Subcutaneous adipose tissue (tissue), 4 donors: ENCODE measurements around the gene ADAMTSL4. TPM values are rescaled to one million over a fixed set of nuclear protein-coding genes. Genes with fewer than 3 reads are reported as not detected.

Experiments
- CTCF ChIP-seq: fragments of 450-650 bp; IDR thresholded peaks from one replicate; pipeline ENCODE4 v1.5.1; 2016; ENCODE audit warnings: low read depth, mild to moderate bottlenecking, control low read depth, antibody characterized with exemption, moderate library complexity
- total RNA-seq, 4 donors: library from RNA; depleted of rRNA; stranded (reverse); fragments of >200 nt; gene quantifications; one replicate each; pipeline ENCODE4 v1.1.0, GENCODE V29; 2016

ADAMTSL4 gene
- total RNA-seq, 4 donors from 2014 or later: 36.3 to 53.9 (median 49.1) TPM

GRCh38 chr1:150579945-150580642 lies 30.9 kb downstream of the ADAMTSL4 start:
- TF ChIP-seq CTCF: no peak

- TF ChIP-seq CTCF: no peak
Observed at GRCh38 chr1:150582371-150582770, 33.2 kb downstream of the ADAMTSL4 start.

GRCh38 chr1:150596095-150596892 lies 47.1 kb downstream of the ADAMTSL4 start:
- no peak for TF ChIP-seq CTCF

GRCh38 chr1:150596976-150597375 lies 47.8 kb downstream of the ADAMTSL4 start:
- no peak for TF ChIP-seq CTCF

- TF ChIP-seq CTCF: no peak
Observed at GRCh38 chr1:150601540-150601939, 52.3 kb downstream of the ADAMTSL4 start.

DNA sequence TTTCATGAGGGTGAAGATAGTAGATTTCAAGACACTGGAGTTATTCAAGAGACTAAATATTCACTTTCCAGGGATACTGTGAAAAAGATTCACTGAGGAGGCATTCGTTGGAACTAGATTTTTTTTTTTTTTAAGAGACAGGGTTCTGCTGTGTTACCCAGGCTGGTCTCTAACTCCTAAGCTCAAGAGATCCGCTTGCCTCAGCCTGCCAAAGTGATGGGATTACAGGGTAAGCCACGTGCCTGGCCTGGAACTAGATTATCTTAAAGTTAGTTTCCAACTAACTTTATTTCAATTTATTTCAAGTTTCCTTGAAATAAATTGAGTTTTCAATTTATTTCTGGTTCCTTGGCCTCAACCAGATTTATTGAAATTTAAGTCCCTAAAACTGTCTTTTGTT lies 54.5 kb downstream of the ADAMTSL4 start:
- no peak for TF ChIP-seq CTCF

DNA sequence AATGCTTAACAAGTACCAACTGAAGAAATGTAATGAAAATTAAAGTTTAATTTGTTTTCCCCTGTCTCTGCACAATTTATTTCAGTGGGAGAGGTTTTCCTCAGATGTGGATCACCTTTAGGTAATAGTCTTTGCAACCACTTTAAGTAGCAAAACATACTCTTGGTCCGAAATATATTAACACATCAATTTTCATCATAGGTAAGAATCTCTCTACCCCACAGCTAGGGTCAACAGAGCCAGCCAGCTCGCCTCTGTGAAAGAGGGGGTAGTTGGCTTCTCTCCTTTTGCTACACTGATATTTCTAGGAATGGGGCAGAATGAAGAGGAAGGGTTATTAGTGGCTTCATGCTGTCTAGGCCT lies 55.0 kb downstream of the ADAMTSL4 start:
- no peak for TF ChIP-seq CTCF
